ENCODE results near the gene MDK. TPM values are rescaled to one million over a fixed set of nuclear protein-coding genes. Genes with fewer than 3 reads are reported as not detected.

Gene MDK
- total and polyA plus RNA-seq, 8 donors: 4.3 to 84.4 (median 21.9) TPM

- WGBS, 2 donors: 86 to 91% methylated on average over 12 of the region's 12 CpGs
- ATAC-seq: no peak
Observed at GRCh38 chr11:46383974-46384701, 2.7 kb downstream of the MDK start.

GRCh38 chr11:46385169-46386004 is 3.9 kb downstream of the MDK start:
- H3K27me3 ChIP-seq: peaks cover 0 to 22% (median under 1%) of the 10 kb centered on the region in 4 donors
- no peaks in the 10 kb centered on the region for H3K9me3 ChIP-seq
- no peaks in the 10 kb centered on the region for H3K36me3 ChIP-seq
- no peak overlapping the region for H3K4me3 ChIP-seq
- peak in 1 of 6 donors; percentile 8 for DNase-seq
- no peak overlapping the region for H3K27ac ChIP-seq
- 90 to 93% methylated on average over 43 to 47 of the region's 47 CpGs for WGBS, 2 donors
- no peak for ATAC-seq
- intact Hi-C loops (cut with DNase I): loop anchor here in 1 of 3 donors (5.0 kb wide), 1 partner anchor 142 kb away; no protein-coding TSS in a partner anchor
- no peak for TF ChIP-seq CTCF (IDR thresholded peaks at IDR 0.05)
- FAIRE-seq: no peak
- H3K4me1 ChIP-seq: peaks cover 0 to 14% (median 6%) of the 10 kb centered on the region in 3 donors

More at GRCh38 chr11:46383974-46384701, 2.7 kb downstream of the MDK start:
- no peaks in the 10 kb centered on the region for H3K9me3 ChIP-seq
- no peak for TF ChIP-seq CTCF (IDR thresholded peaks at IDR 0.05)
- H3K4me1 ChIP-seq: peaks cover 0 to 6% (median 0%) of the 10 kb centered on the region in 3 donors
- no peak overlapping the region for H3K4me3 ChIP-seq
- H3K36me3 ChIP-seq: no peaks in the 10 kb centered on the region
- intact Hi-C loops (cut with DNase I): no loop called here
- DNase-seq (peak in 1 of 6 donors; percentile 7), FAIRE-seq (no peak)
- H3K27ac ChIP-seq: no peak overlapping the region
- peaks cover 0 to 15% (median 0%) of the 10 kb centered on the region in 4 donors for H3K27me3 ChIP-seq

GRCh38 chr11:46386005-46386578 is 4.6 kb downstream of the MDK start:
- Histone ChIP-seq H3K4me3 (no peak overlapping the region), H3K4me1 (peaks cover 0 to 15% (median 6%) of the 10 kb centered on the region in 3 donors), H3K9me3 (no peaks in the 10 kb centered on the region), H3K27ac (no peak overlapping the region), H3K36me3 (no peaks in the 10 kb centered on the region), H3K27me3 (peaks cover 0 to 26% (median 3%) of the 10 kb centered on the region in 4 donors)
- TF ChIP-seq CTCF (IDR thresholded peaks at IDR 0.05): no peak
- 92 to 93% methylated on average over 25 of the region's 25 CpGs for WGBS, 2 donors
- intact Hi-C loops (cut with DNase I): loop anchor here in 1 of 3 donors (5.0 kb wide), 1 partner anchor 141 kb away; no protein-coding TSS in a partner anchor
- DNase-seq: peak in 1 of 6 donors; percentile 7
- FAIRE-seq: no peak
- ATAC-seq: no peak

- Histone ChIP-seq H3K27ac (no peak overlapping the region), H3K27me3 (peaks cover 0 to 26% (median 3%) of the 10 kb centered on the region in 4 donors), H3K4me1 (peaks cover 0 to 15% (median 6%) of the 10 kb centered on the region in 3 donors), H3K9me3 (no peaks in the 10 kb centered on the region), H3K36me3 (no peaks in the 10 kb centered on the region), H3K4me3 (no peak overlapping the region)
- no peak for ATAC-seq
- FAIRE-seq: no peak
- no peak for TF ChIP-seq CTCF (IDR thresholded peaks at IDR 0.05)
- intact Hi-C loops (cut with DNase I): loop anchor here in 1 of 3 donors (5.0 kb wide), 1 partner anchor 141 kb away; no protein-coding TSS in a partner anchor
- DNase-seq: peak in 1 of 6 donors; percentile 9
- 83 to 85% methylated on average over 4 of the region's 4 CpGs for WGBS, 2 donors
Observed at GRCh38 chr11:46386674-46387073, 5.2 kb downstream of the MDK start.

Measured in pancreas (tissue), 10 donors.